Ascending aorta (tissue), 2 donors: ENCODE results near the gene PCNX2. TPM values are rescaled to one million over a fixed set of nuclear protein-coding genes. Genes with fewer than 3 reads are reported as not detected.

ENCODE experiments used
- DNase-seq, 2 donors: peaks; one replicate each; pipeline ENCODE4 v3.0.0-alpha.2; 2019; ENCODE audit warnings: low spot score in 2 of 2
- H3K27ac ChIP-seq, 2 donors: fragments of 200-600 bp; sonication (generic); one replicate each; pipeline ENCODE4 v1.5.1; 2016 to 2017; ENCODE audit warnings: mild to moderate bottlenecking in 1 of 2
- H3K27me3 ChIP-seq: fragments of 200-600 bp; sonication (generic); one replicate; pipeline ENCODE4 v1.5.1; 2017
- H3K36me3 ChIP-seq, 2 donors: fragments of 200-600 bp; sonication (generic); one replicate each; pipeline ENCODE4 v1.5.1; 2016
- H3K4me1 ChIP-seq, 2 donors: fragments of 200-600 bp; sonication (generic); one replicate each; pipeline ENCODE4 v1.5.1; 2016 to 2017; ENCODE audit warnings: mild to moderate bottlenecking in 1 of 2
- H3K4me3 ChIP-seq, 2 donors: fragments of 200-600 bp; sonication (generic); one replicate each; pipeline ENCODE4 v1.5.1; 2016 to 2017; ENCODE audit warnings: mild to moderate bottlenecking in 1 of 2
- H3K9me3 ChIP-seq, 2 donors: fragments of 200-600 bp; sonication (generic); one replicate each; pipeline ENCODE4 v1.5.1; 2016
- CTCF ChIP-seq, 3 experiments: fragments of 200-600 bp in 2 of 3; fragments of 450-650 bp in 1 of 3; sonication (generic) in 2 of 3; IDR thresholded peaks; one replicate each; pipeline ENCODE4 v1.5.1; 2016 to 2019; ENCODE audit warnings: antibody characterized with exemption in 3 of 3, mild to moderate bottlenecking in 1 of 3, moderate library complexity in 1 of 3
- intact Hi-C: fragments of 100-400 bp; cut with DNase I; formaldehyde crosslinking; loops from one replicate; pipeline ENCODE4 v1.15.1; 2023
- total RNA-seq: library from RNA; depleted of rRNA; stranded (reverse); fragments of >200 nt; gene quantifications from one replicate; pipeline ENCODE4 v1.1.0, GENCODE V29; 2016

The PCNX2 gene
- total RNA-seq, 1 donor from 2014 or later: 13.6 TPM

DNA sequence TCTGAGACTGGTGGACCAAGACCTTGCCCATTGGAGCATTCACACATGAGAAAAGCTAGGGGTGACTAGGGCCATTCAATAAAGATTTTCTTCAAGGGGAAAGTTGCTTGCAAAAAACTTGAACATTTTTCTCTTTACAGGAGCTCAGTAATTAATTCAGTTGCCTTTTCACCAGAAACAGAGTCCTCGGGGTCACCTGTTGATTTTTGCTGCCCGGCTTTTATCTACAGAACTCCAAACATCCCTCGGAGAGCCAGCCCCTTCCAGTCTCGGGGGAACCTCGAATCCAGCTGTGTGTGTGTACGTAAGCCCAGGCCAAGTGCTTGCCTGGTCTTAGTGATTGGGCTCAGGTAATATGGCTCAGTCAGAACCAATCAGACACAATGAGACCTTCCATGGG, 47.5 kb downstream of the PCNX2 start:
- H3K27ac ChIP-seq: no peak overlapping the region
- no peak for TF ChIP-seq CTCF (IDR thresholded peaks at IDR 0.05)
- no peaks in the 10 kb centered on the region for H3K9me3 ChIP-seq
- intact Hi-C loops: loop anchor here (10.0 kb wide), 1 partner anchor 1493 kb away; no protein-coding TSS in a partner anchor
- no peaks in the 10 kb centered on the region for H3K27me3 ChIP-seq
- H3K36me3 ChIP-seq: peaks cover 8 to 14% of the 10 kb centered on the region in 2 donors
- H3K4me3 ChIP-seq: no peak overlapping the region
- no peak for DNase-seq
- H3K4me1 ChIP-seq: no peaks in the 10 kb centered on the region

DNA sequence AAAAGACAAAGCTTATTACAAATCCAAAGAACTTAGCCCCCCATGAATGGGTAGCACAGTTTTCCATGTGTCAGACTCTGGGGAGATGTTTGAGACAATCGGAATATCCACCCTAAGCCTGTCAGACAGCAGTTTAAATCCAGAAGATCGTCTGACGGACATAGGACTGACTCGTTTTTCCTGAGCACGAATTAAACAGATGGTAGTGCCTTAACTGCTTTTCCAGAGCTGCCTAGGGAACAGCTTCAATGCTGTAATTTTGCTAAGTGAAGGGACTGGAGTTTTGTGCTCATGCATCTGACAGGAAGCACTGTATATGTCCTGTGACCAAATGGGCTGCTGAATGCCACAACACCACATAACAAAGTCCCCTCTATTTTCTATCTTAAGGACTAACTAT, 48.6 kb downstream of the PCNX2 start:
- H3K4me3 ChIP-seq: no peak overlapping the region
- intact Hi-C loops: loop anchor here (10.0 kb wide), 1 partner anchor 1492 kb away; no protein-coding TSS in a partner anchor
- TF ChIP-seq CTCF (IDR thresholded peaks at IDR 0.05): no peak
- peaks cover 8 to 14% of the 10 kb centered on the region in 2 donors for H3K36me3 ChIP-seq
- H3K9me3 ChIP-seq: no peaks in the 10 kb centered on the region
- H3K27ac ChIP-seq: no peak overlapping the region
- no peaks in the 10 kb centered on the region for H3K27me3 ChIP-seq
- H3K4me1 ChIP-seq: no peaks in the 10 kb centered on the region
- no peak for DNase-seq

DNA sequence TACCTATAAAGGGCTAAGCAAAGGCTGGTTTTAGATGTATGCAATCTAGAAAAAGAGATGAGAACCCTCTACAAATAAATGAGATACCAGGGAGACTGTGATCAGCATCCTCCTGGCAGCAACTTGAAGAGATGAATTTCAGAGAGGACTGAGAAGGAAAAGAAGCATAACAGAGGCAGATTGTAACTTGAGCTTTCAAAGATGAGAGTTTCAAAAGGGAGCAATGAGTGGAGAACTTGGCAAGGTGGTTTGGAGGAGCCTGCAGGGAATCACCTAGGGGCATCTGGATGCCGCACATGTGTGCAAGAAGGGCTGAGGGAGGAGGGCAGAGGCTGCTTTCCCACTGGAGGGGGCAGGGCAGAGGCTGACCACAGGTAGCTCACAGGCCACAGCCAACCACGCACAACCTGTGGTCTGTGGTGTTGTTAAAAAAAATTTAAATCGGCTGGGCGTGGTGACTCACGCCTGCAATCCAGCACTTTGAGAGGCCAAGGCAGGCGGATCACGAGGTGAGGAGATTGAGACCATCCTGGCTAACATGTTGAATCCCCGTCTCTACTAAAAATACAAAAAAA, 50.2 kb downstream of the PCNX2 start:
- no peak for DNase-seq
- Histone ChIP-seq H3K4me1 (no peaks in the 10 kb centered on the region), H3K36me3 (peaks cover 3 to 9% of the 10 kb centered on the region in 2 donors), H3K27ac (no peak overlapping the region), H3K9me3 (no peaks in the 10 kb centered on the region), H3K4me3 (no peak overlapping the region), H3K27me3 (no peaks in the 10 kb centered on the region)
- no peak for TF ChIP-seq CTCF (IDR thresholded peaks at IDR 0.05)
- intact Hi-C loops: loop anchor here (10.0 kb wide), 1 partner anchor 1490 kb away; no protein-coding TSS in a partner anchor

DNA sequence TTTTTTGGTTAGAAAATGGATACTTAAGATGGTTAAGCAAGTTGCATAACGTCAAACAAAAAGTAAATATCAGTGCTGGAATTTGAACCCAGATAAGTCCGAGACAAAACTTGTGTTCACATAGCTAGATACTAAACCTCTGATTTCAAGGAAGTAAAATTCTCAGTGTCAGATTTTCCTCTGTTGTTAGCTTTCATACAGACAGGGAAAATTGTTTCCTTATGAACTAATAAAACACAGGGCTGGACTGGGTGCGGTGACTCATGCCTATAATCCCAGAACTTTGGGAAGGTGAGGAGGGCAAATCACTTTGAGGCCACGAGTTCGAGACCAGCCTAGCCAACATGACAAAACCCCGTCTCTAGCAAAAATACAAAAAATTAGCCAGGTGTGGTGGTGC, 51.3 kb downstream of the PCNX2 start:
- H3K4me3 ChIP-seq: no peak overlapping the region
- TF ChIP-seq CTCF (IDR thresholded peaks at IDR 0.05): no peak
- intact Hi-C loops: loop anchor here (5.0 to 10.0 kb wide), 2 partner anchors 607 to 1489 kb away; no protein-coding TSS in a partner anchor
- H3K4me1 ChIP-seq: no peaks in the 10 kb centered on the region
- no peak for DNase-seq
- H3K36me3 ChIP-seq: peaks cover 0 to 3% of the 10 kb centered on the region in 2 donors
- H3K9me3 ChIP-seq: no peaks in the 10 kb centered on the region
- H3K27ac ChIP-seq: no peak overlapping the region
- no peaks in the 10 kb centered on the region for H3K27me3 ChIP-seq

GRCh38 chr1:233242827-233243483, 52.6 kb downstream of the PCNX2 start:
- H3K4me3 ChIP-seq: no peak overlapping the region
- H3K27me3 ChIP-seq: no peaks in the 10 kb centered on the region
- H3K9me3 ChIP-seq: no peaks in the 10 kb centered on the region
- intact Hi-C loops: loop anchor here (5.0 to 10.0 kb wide), 2 partner anchors 606 to 1488 kb away; no protein-coding TSS in a partner anchor
- H3K36me3 ChIP-seq: no peaks in the 10 kb centered on the region
- H3K27ac ChIP-seq: no peak overlapping the region
- no peak for DNase-seq
- no peaks in the 10 kb centered on the region for H3K4me1 ChIP-seq
- no peak for TF ChIP-seq CTCF (IDR thresholded peaks at IDR 0.05)
